GM10847 (cell line): Measurements from ENCODE around the gene SLC38A1.

Experiments
- POLR2A ChIP-seq: IDR thresholded peaks from 2 replicates; pipeline ENCODE4 v1.6.1; 2011; ENCODE audit not compliant: insufficient read length; ENCODE audit errors: extremely low read depth

Gene SLC38A1

DNA sequence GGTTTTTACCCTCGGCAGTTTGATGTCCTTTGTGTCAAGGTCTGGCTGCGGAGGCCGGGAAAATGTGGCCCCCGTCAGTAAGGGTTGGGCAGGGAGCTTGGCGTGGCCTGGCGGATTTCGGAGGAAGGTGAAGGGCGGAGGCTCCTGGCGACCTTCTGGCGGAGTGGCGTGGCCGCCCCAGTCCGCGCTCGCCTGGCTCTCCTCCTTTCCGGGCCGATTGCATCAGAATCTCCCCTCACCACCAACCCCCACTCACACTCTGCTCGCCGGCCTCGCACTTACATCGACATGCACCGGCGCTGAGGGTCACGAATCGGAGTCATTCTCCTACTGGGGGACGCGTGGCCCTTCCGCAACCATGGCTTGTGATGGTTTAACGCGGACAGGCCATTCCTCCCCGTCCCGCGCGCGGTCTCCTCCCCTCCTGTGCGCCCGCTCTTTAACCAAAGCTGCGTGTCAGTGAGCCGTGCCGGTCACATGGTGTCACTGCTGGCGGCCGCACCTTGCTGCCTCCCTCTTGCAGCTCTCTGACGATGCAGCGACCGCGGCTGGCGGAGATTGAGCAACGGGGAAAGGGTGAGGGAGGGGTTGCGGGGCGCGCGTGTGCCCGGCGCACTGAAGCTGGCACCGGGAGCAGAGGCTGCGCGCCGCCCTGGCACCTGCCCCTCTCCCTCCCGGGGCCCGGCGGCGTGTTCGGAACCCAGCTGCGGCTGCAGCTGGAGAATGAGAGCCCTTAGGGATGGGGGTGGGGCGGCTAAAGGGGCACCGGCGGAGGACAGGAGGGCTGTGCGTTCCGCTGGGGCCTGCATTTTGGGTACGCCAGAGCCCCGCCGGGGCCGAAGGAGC, at the start of gene SLC38A1:
TSS of gene SLC38A1 (minus strand) at position 461 of the 846 bp plus-strand sequence. CDS start 29,243 bp downstream, outside the sequence.
- peak; percentile 87 for TF ChIP-seq POLR2A

GRCh38 chr12:46318037-46318436, 49.2 kb upstream of the SLC38A1 start:
- TF ChIP-seq POLR2A, result no peak

DNA sequence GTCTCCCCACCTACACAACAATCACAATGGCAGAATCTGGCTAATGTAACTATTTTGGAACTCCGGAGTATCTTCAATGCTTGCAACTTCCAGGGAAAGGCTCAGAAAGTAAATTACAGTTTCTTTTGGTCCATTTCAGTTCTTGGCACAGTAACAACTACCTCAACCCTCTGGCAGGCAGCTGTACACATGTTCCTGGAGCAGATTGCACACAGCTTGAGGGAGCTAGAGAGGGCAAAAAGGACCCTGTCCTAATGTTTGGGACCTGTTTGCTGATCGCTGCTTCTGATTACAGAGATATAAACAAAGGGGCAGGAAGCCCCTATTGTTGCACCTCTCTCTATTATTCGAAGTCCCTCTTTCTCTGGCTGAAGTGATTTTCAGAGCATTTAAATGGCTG, 35.2 kb upstream of the SLC38A1 start:
- TF ChIP-seq POLR2A, result no peak

DNA sequence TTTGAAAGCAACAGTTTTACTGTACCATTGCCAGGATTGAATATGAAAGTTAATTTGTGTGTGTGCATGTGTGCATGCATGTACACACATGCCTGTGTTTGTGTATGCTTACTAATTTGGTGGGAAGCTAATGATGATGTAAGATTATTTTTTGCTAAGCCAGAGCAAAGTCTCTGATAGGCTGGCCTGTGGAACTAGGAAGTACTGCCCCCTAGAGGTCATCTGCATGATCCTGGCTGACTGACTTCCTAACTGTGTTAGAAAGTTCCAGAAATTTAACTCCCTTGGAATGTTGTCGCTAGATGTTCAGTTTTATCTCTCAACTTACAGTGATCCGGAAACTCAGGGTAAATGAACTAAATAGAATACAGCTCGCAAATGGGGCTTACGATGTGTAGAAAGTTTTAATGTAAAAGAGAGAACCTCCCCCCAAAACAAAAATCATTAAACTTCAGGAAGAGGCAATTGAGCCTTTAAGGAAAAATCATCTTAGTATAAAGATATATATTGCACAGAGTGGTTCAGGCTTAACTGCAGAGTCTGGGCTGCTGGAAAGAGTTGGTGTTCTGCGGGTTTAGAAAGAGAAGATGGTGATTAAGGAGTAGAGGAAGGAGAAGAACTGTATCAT, 34.3 kb upstream of the SLC38A1 start:
- no peak for TF ChIP-seq POLR2A

DNA sequence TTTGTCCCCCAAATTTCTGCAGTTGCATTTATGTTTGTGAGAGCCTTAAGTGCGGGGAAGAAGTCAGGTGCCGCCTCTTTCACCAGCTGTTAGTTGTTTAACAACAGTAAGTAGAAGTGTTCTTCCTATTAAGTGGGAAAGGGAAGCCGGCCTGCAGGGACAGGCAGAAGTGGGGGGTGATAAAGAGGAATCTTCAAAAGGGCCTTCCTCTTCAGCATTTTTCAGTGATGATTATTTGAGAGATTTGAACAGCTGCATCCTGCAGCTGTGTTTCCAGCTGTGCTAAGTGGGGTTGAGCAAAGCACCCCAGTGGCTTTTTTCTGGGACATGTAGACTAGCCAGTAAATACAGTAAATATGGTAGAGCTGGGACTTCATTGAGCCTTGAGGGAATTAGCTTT, 32.1 kb upstream of the SLC38A1 start:
- no peak for TF ChIP-seq POLR2A

DNA sequence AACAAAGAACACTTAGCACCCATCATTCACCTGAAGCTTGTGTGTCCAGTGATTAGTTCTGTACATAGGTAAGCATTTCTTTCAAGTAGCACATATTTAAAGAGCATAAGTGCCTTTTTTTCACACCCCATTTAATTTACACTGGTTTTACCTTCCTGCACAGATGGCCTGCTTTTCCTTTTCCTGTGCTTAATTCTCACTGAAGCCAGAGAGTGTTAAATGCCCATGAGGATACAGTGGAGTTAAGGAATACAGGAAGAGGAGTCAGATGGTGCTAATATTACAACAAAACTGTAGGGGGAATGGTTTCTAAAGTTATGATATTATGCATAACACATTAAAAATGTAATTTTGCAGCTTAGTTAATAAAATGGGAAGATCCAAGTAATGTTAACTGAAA, 31.0 kb upstream of the SLC38A1 start:
- TF ChIP-seq POLR2A, result no peak

DNA sequence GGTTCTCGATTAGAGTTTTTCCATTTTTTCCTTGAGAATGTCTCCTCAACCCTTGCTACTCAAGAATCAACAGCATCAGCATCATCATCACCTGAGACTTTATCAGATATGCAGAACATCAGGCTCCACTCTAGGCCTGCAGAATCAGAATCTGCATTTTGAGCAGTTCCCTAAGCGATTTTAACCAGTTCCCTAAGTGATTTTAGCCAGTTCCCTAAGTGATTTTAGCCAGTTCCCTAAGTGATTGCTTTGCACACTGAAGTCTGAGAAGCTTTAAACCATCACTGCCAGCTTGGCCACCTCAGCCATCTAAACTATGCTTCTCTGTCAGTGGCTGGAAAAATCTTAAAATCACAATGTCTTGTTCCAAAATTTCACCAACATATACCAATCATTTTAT, 29.4 kb upstream of the SLC38A1 start:
- TF ChIP-seq POLR2A, result no peak

GRCh38 chr12:46296822-46297221, 28.0 kb upstream of the SLC38A1 start:
- no peak for TF ChIP-seq POLR2A

- no peak for TF ChIP-seq POLR2A
Measured at GRCh38 chr12:46292754-46293402, 24.0 kb upstream of the SLC38A1 start.

- no peak for TF ChIP-seq POLR2A
Measured at GRCh38 chr12:46282829-46283228, 14.0 kb upstream of the SLC38A1 start.

DNA sequence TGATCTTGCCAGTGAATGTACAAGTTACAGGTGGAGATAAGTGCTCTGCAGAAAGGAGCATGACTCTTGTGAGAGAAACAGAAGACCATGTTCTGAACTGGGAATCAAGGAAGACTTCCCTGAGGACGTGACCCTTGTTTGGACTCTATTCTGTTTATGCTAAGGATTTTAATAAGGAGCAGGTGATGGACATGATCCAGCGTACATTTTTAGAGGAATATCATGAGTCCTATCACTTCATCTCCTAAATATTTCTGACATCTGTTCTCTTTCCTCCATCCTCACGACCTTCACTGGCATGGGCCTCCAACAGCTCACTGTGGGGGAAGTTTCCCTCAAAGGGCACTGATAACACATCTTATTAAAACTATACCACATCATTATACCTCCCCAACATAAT, 7.9 kb upstream of the SLC38A1 start:
- no peak for TF ChIP-seq POLR2A

DNA sequence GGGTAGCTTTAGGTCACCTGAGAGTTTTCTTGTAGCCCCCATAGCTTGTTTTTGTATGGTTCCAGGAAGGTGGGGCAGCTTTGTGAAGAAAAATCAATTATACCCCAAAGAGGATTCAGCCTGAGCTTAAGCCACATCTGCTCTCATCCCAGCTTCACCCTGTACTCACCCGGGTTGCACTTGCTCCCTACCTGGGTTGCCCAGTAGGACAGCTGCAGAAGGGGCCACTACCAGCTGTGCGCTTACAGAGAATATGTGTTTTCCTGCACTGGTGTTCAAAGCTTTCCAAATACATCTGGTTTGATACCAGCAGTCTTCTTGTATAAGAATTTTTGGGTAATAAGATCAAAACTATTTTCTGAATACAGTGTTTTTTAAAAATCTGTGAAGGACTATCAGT, 3.0 kb upstream of the SLC38A1 start:
- TF ChIP-seq POLR2A, result no peak

DNA sequence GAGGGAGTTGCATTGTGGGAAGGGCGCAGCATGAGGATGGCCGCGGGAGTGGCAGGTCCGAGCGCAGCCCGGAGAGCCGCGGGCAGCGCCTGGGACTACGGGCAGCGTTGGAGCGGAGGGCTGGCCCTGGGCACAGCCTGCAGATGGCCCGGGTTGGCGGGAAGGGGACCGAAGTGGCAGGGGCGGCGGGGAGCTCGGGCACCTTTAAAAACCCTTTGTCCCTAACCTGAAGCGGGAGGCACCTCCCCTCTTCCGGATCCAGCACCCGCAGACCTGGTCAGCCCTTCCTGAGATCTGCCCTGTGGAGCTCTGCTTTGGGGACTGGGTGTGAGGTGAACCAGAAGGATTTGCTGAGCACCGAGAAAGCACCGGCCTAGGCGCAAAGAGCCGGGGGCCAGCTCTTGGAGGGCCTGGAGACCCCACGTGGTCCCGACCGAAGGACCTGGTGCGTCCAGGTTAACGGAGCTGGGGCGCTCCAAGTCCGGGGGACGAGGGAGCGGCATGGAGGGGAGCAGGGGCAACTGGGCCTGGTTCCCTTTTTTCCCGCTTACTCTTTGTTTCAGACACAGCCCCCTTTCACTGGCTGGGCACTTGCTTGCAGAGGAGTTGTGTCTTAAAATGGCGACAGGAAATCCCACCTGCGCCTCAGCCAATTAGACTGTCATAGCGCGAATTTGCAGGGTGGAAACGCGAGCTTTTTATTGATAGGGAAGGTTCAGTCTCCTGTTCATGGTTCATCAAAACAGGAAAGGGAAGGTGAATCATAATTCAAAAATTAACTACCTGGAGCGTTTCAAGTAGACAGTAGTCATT, 792 bp upstream of the SLC38A1 start:
- TF ChIP-seq POLR2A, result peak; percentile 12

DNA sequence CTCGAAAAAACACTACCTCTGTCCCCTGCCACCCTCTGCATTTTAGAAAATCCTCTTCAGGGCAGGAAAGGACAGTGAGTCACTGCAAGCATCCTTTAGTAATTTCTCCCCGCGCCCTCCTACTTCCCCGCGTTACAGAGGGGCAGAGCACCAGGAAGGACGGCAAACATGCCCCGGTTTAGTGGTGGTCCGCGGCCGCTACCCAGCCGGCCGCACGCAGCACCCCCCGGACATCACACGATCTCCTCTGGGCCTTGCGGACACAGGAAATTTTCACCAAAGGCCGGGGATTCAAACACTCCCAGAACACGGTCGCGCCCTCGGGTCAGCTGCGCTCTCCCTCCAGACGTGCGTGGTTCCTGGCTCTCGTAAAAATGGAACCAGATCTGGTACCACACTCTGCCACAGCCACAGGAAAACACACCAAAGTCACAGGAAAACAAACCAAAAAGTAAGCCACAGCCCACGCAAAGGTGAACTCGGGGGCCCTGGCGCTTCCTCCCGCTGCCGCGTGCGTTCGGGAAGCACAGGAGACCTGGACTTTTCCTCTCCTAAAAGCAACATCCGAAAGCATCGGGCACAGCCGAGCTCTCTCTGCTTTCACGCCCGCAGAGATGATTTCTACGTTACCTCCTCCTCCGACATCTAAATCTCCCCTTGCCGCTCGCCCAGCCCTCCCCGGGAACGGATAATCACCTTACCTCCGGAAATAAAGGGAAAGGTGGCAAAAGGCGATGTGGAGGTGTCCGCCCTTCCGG, 839 bp downstream of the SLC38A1 start:
- TF ChIP-seq POLR2A, result no peak

DNA sequence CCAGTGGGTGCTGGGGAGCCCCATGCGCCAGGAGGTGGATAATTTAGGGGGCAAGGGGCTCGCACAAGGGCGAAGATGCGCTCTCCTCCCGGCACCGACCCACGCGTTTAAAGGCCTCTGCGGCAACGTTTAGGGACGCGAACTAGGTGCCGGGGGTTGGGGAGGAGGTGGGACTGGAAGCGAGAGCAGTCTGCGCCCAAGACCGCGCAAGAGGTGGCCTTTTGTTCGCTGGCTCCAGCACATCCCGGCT, 1.3 kb downstream of the SLC38A1 start:
- no peak for TF ChIP-seq POLR2A
